Measurements from ENCODE around the gene ZDHHC20. TPM values are rescaled to one million over a fixed set of nuclear protein-coding genes. Genes with fewer than 3 reads are reported as not detected.

Gene ZDHHC20
- total RNA-seq, 4 donors from 2014 or later: 20.7 to 161 (median 61.9) TPM

- DNase-seq: no peak
- H3K36me3 ChIP-seq: no peaks in the 10 kb centered on the region
- intact Hi-C loops (cut with DNase I; ENCODE audit: low total_unique reads): no loop called here
- H3K27ac ChIP-seq: no peak overlapping the region
- H3K9me3 ChIP-seq: no peaks in the 10 kb centered on the region
- no peak overlapping the region for H3K4me3 ChIP-seq
- H3K4me1 ChIP-seq: no peaks in the 10 kb centered on the region
- H3K27me3 ChIP-seq: no peaks in the 10 kb centered on the region
- no peak for TF ChIP-seq POLR2A (IDR thresholded peaks at IDR 0.05)
- TF ChIP-seq, protein P1, sequence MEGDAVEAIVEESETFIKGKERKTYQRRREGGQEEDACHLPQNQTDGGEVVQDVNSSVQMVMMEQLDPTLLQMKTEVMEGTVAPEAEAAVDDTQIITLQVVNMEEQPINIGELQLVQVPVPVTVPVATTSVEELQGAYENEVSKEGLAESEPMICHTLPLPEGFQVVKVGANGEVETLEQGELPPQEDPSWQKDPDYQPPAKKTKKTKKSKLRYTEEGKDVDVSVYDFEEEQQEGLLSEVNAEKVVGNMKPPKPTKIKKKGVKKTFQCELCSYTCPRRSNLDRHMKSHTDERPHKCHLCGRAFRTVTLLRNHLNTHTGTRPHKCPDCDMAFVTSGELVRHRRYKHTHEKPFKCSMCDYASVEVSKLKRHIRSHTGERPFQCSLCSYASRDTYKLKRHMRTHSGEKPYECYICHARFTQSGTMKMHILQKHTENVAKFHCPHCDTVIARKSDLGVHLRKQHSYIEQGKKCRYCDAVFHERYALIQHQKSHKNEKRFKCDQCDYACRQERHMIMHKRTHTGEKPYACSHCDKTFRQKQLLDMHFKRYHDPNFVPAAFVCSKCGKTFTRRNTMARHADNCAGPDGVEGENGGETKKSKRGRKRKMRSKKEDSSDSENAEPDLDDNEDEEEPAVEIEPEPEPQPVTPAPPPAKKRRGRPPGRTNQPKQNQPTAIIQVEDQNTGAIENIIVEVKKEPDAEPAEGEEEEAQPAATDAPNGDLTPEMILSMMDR (IDR thresholded peaks at IDR 0.05): no peak
Measured at GRCh38 chr13:21371011-21371410, 88.1 kb downstream of the ZDHHC20 start.

DNA sequence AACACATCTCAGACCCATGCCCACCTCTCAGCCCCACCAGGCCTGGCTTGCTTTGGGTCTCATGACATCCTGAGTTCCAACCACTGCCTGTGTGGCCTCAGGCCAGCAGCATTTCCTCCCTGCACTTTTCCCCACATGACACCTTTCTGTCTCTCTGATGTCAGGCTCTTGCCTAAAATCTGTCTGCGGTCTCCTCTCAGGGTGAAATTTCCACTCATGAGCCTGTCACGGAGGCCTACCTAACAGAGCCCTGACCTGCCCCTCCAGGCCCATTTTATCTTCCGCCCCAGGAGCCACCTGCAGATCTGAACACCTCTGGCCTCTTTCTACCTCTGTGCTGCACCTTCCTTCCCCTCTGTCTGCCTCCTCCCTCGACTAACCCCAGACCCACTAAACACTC, 93.5 kb downstream of the ZDHHC20 start:
- Histone ChIP-seq H3K4me1 (no peaks in the 10 kb centered on the region), H3K27ac (no peak overlapping the region), H3K4me3 (no peak overlapping the region), H3K9me3 (no peaks in the 10 kb centered on the region), H3K36me3 (no peaks in the 10 kb centered on the region), H3K27me3 (no peaks in the 10 kb centered on the region)
- no peak for DNase-seq
- intact Hi-C loops (cut with DNase I; ENCODE audit: low total_unique reads): no loop called here
- TF ChIP-seq POLR2A (IDR thresholded peaks at IDR 0.05): no peak
- TF ChIP-seq, protein P1 (IDR thresholded peaks at IDR 0.05): no peak

DNA sequence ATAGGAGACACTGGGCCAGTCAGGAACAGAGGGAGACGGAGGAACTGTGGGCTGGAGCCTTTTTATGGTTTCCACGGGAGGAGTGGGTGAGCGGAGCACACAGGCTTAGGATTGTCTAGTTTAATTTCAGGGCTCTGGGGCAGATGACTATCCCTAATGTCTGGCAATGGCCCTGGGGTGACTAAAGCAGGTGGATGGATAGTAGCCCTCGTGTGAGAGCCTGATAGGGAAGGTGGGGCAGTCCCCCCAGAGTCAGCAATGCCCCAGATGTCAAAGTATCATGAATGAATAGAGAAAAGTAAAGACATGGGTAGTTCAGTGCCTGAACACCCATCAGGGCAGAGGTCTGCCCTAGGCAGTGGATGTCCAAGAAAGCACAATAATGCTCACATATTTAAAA, 94.2 kb downstream of the ZDHHC20 start:
- no peaks in the 10 kb centered on the region for H3K4me1 ChIP-seq
- no peaks in the 10 kb centered on the region for H3K9me3 ChIP-seq
- no peak overlapping the region for H3K4me3 ChIP-seq
- H3K27ac ChIP-seq: no peak overlapping the region
- intact Hi-C loops (cut with DNase I; ENCODE audit: low total_unique reads): no loop called here
- DNase-seq: no peak
- TF ChIP-seq, protein P1 (IDR thresholded peaks at IDR 0.05): no peak
- no peak for TF ChIP-seq POLR2A (IDR thresholded peaks at IDR 0.05)
- no peaks in the 10 kb centered on the region for H3K36me3 ChIP-seq
- no peaks in the 10 kb centered on the region for H3K27me3 ChIP-seq

DNA sequence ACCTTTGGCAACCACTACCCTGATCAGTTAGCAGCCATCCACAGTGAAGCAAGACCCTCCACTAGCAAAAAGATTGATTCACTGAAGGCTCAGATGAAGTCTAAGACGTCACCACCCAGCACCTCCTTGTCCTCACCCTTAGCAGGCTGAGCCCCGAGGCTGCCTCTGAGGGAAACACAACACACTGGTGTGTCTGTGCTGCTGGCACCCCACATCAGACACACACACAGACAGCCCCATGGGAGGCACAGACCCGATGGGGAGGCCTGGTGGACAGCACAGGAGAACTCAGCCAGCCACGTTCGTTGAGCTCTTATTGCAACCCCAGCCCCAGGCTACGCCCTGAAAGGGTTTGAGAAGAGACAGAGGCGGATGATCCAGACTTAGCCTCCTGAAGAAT, 94.7 kb downstream of the ZDHHC20 start:
- intact Hi-C loops (cut with DNase I; ENCODE audit: low total_unique reads): no loop called here
- H3K9me3 ChIP-seq: no peaks in the 10 kb centered on the region
- no peaks in the 10 kb centered on the region for H3K36me3 ChIP-seq
- TF ChIP-seq POLR2A (IDR thresholded peaks at IDR 0.05): no peak
- TF ChIP-seq, protein P1 (IDR thresholded peaks at IDR 0.05): no peak
- H3K4me3 ChIP-seq: no peak overlapping the region
- H3K4me1 ChIP-seq: no peaks in the 10 kb centered on the region
- no peaks in the 10 kb centered on the region for H3K27me3 ChIP-seq
- DNase-seq: no peak
- no peak overlapping the region for H3K27ac ChIP-seq

GRCh38 chr13:21362741-21363140, 96.4 kb downstream of the ZDHHC20 start:
- Histone ChIP-seq H3K9me3 (no peaks in the 10 kb centered on the region), H3K4me1 (no peaks in the 10 kb centered on the region), H3K27me3 (no peaks in the 10 kb centered on the region), H3K4me3 (no peak overlapping the region), H3K27ac (no peak overlapping the region), H3K36me3 (no peaks in the 10 kb centered on the region)
- intact Hi-C loops (cut with DNase I; ENCODE audit: low total_unique reads): no loop called here
- TF ChIP-seq POLR2A (IDR thresholded peaks at IDR 0.05): no peak
- TF ChIP-seq, protein P1 (IDR thresholded peaks at IDR 0.05): no peak
- no peak for DNase-seq

All from uterus (tissue), 4 donors.